ENCODE measurements around the gene ARHGAP18.

Gene ARHGAP18

DNA sequence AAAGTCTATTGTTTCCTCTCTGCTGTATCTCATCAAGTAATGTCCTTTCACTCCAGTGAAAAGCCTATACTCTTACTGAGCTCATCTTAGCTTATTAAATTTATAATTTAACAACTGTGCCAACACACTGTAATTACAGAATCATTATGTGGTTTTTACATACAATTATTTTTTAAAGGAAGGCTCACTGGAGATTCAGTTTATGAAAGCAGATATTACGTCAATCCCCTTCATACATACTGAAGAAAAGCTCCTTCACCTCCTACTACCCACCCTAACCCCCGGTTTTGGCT is 28.1 kb downstream of the ARHGAP18 start:
- Histone ChIP-seq H3K36me3 (ENCODE audit: control insufficient read depth, low read length) (no peaks in the 10 kb centered on the region), H3F3A (ENCODE audit: control insufficient read depth, insufficient read depth) (no peaks in the 10 kb centered on the region), H3K4me2 (ENCODE audit: low read length) (no peak overlapping the region), H3K79me2 (ENCODE audit: control insufficient read depth, low read length) (no peaks in the 10 kb centered on the region), H3K9me2 (replicated peaks; ENCODE audit: control insufficient read depth, low read length) (no peaks in the 10 kb centered on the region), H3K9me3 (ENCODE audit: control insufficient read depth, insufficient read depth, low read length) (no peaks in the 10 kb centered on the region), H3K4me1 (ENCODE audit: control insufficient read depth, low read length) (peaks cover 30% of the 10 kb centered on the region), H3K27me3 (ENCODE audit: control insufficient read depth, low read length) (no peaks in the 10 kb centered on the region), H3K27ac (ENCODE audit: low read depth, low read length) (no peak overlapping the region), H3K4me3 (ENCODE audit: low read length) (no peak overlapping the region), H4K20me1 (ENCODE audit: control insufficient read depth, insufficient read depth, low read depth, low read length) (0 out of 2 replicates have a peak, but pooled peaks cover 6% of the 10 kb centered on the region)
- TF ChIP-seq, protein P1, sequence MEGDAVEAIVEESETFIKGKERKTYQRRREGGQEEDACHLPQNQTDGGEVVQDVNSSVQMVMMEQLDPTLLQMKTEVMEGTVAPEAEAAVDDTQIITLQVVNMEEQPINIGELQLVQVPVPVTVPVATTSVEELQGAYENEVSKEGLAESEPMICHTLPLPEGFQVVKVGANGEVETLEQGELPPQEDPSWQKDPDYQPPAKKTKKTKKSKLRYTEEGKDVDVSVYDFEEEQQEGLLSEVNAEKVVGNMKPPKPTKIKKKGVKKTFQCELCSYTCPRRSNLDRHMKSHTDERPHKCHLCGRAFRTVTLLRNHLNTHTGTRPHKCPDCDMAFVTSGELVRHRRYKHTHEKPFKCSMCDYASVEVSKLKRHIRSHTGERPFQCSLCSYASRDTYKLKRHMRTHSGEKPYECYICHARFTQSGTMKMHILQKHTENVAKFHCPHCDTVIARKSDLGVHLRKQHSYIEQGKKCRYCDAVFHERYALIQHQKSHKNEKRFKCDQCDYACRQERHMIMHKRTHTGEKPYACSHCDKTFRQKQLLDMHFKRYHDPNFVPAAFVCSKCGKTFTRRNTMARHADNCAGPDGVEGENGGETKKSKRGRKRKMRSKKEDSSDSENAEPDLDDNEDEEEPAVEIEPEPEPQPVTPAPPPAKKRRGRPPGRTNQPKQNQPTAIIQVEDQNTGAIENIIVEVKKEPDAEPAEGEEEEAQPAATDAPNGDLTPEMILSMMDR (IDR thresholded peaks at IDR 0.05; ENCODE audit: low read depth, low read length, poor library complexity, severe bottlenecking): no peak
- TF ChIP-seq EZH2phosphoT487 (IDR thresholded peaks at IDR 0.05; ENCODE audit: borderline replicate concordance, low read length): no peak

DNA sequence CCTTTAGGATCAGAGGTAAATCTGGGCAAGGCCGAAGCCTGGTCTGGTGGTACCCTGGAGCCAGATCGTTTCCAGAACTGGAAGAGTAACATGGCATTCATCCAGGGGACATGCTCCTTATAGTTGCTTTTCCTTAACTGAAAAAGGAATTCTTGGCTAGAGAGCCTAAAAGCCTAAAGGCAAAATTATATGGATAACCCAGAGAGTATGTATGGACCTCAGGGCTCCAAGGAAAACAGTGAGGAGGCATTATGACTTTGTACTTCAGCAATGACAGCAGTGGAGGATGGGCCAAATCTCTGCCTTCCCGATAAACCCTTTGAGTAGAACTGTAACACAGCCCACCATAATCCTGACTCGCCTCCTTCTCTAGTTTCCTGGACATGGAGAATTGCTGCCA is 29.3 kb downstream of the ARHGAP18 start:
- Histone ChIP-seq H3K4me2 (ENCODE audit: low read length) (no peak overlapping the region), H3K4me1 (ENCODE audit: control insufficient read depth, low read length) (peaks cover 24% of the 10 kb centered on the region), H3K9me2 (replicated peaks; ENCODE audit: control insufficient read depth, low read length) (no peaks in the 10 kb centered on the region), H3F3A (ENCODE audit: control insufficient read depth, insufficient read depth) (no peaks in the 10 kb centered on the region), H3K27ac (ENCODE audit: low read depth, low read length) (no peak overlapping the region), H3K9me3 (ENCODE audit: control insufficient read depth, insufficient read depth, low read length) (no peaks in the 10 kb centered on the region), H3K36me3 (ENCODE audit: control insufficient read depth, low read length) (no peaks in the 10 kb centered on the region), H3K79me2 (ENCODE audit: control insufficient read depth, low read length) (no peaks in the 10 kb centered on the region), H4K20me1 (ENCODE audit: control insufficient read depth, insufficient read depth, low read depth, low read length) (0 out of 2 replicates have a peak, but pooled peaks cover 3% of the 10 kb centered on the region), H3K4me3 (ENCODE audit: low read length) (no peak overlapping the region), H3K27me3 (ENCODE audit: control insufficient read depth, low read length) (no peaks in the 10 kb centered on the region)
- TF ChIP-seq, protein P1 (IDR thresholded peaks at IDR 0.05; ENCODE audit: low read depth, low read length, poor library complexity, severe bottlenecking): no peak
- TF ChIP-seq EZH2phosphoT487 (IDR thresholded peaks at IDR 0.05; ENCODE audit: borderline replicate concordance, low read length): no peak

DNA sequence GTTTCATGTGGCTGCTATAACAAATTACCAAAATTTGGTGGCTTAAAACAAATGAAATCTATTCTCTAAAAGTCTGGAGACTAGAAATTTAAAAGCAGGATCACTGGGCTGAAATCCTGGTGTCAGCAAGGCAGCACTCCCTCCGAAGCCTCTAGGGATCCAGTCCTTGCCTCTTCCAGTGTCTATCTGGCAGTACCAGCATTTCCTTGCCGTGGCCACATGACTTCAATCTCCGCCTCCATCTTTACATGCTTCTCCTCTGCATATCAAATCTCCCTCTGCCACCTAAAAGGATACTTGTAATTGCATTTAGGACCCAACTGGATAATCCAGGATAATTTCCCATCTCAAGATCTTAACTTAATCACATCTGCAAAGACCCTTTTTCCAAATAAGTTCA is 30.2 kb downstream of the ARHGAP18 start:
- H3K4me2 ChIP-seq (ENCODE audit: low read length): no peak overlapping the region
- no peaks in the 10 kb centered on the region for H3K79me2 ChIP-seq (ENCODE audit: control insufficient read depth, low read length)
- H3K27ac ChIP-seq (ENCODE audit: low read depth, low read length): no peak overlapping the region
- H3K9me3 ChIP-seq (ENCODE audit: control insufficient read depth, insufficient read depth, low read length): no peaks in the 10 kb centered on the region
- TF ChIP-seq EZH2phosphoT487 (IDR thresholded peaks at IDR 0.05; ENCODE audit: borderline replicate concordance, low read length): no peak
- TF ChIP-seq, protein P1 (IDR thresholded peaks at IDR 0.05; ENCODE audit: low read depth, low read length, poor library complexity, severe bottlenecking): no peak
- H3K4me1 ChIP-seq (ENCODE audit: control insufficient read depth, low read length): peaks cover 15% of the 10 kb centered on the region
- no peak overlapping the region for H3K4me3 ChIP-seq (ENCODE audit: low read length)
- H3K27me3 ChIP-seq (ENCODE audit: control insufficient read depth, low read length): no peaks in the 10 kb centered on the region
- no peaks in the 10 kb centered on the region for H3K36me3 ChIP-seq (ENCODE audit: control insufficient read depth, low read length)
- 0 out of 2 replicates have a peak, but pooled peaks cover 3% of the 10 kb centered on the region for H4K20me1 ChIP-seq (ENCODE audit: control insufficient read depth, insufficient read depth, low read depth, low read length)
- no peaks in the 10 kb centered on the region for H3K9me2 ChIP-seq (replicated peaks; ENCODE audit: control insufficient read depth, low read length)
- no peaks in the 10 kb centered on the region for H3F3A ChIP-seq (ENCODE audit: control insufficient read depth, insufficient read depth)

DNA sequence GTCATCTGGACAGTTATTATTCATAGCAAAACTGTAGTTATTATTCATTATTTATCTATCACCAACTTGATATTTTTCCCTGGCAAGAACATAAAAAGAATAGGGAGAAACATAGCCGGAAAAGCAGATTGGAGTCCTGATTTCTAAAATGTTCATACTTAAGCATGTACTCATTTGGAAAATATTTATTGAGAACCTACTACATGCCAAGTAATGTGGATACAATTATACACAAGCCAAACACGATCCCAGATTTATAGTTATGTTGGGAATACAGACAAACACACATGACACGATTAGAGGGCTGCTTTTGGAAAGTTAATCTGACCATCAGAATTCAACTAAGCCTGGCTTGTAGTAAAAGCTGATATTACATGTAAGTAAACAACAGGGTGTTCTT is 30.7 kb downstream of the ARHGAP18 start:
- Histone ChIP-seq H3K27ac (ENCODE audit: low read depth, low read length) (no peak overlapping the region), H3K9me3 (ENCODE audit: control insufficient read depth, insufficient read depth, low read length) (no peaks in the 10 kb centered on the region), H3K4me1 (ENCODE audit: control insufficient read depth, low read length) (peaks cover 10% of the 10 kb centered on the region)

More for the DNA sequence above, 30.7 kb downstream of the ARHGAP18 start:
- Histone ChIP-seq H3K79me2 (ENCODE audit: control insufficient read depth, low read length) (no peaks in the 10 kb centered on the region), H3K4me2 (ENCODE audit: low read length) (no peak overlapping the region), H3K9me2 (replicated peaks; ENCODE audit: control insufficient read depth, low read length) (no peaks in the 10 kb centered on the region), H3F3A (ENCODE audit: control insufficient read depth, insufficient read depth) (no peaks in the 10 kb centered on the region), H4K20me1 (ENCODE audit: control insufficient read depth, insufficient read depth, low read depth, low read length) (0 out of 2 replicates have a peak, but pooled peaks cover 3% of the 10 kb centered on the region), H3K4me3 (ENCODE audit: low read length) (no peak overlapping the region), H3K36me3 (ENCODE audit: control insufficient read depth, low read length) (no peaks in the 10 kb centered on the region), H3K27me3 (ENCODE audit: control insufficient read depth, low read length) (no peaks in the 10 kb centered on the region)
- no peak for TF ChIP-seq EZH2phosphoT487 (IDR thresholded peaks at IDR 0.05; ENCODE audit: borderline replicate concordance, low read length)
- TF ChIP-seq, protein P1 (IDR thresholded peaks at IDR 0.05; ENCODE audit: low read depth, low read length, poor library complexity, severe bottlenecking): no peak
